DLD1 (cell line): ENCODE measurements around the gene KCNA2.

Experiments
- in situ Hi-C: cut with HindIII; loops from 2 replicates; pipeline ENCODE4 v1.10.0; 2017; ENCODE audit warnings: low sequenced_read_pairs

Gene KCNA2

DNA sequence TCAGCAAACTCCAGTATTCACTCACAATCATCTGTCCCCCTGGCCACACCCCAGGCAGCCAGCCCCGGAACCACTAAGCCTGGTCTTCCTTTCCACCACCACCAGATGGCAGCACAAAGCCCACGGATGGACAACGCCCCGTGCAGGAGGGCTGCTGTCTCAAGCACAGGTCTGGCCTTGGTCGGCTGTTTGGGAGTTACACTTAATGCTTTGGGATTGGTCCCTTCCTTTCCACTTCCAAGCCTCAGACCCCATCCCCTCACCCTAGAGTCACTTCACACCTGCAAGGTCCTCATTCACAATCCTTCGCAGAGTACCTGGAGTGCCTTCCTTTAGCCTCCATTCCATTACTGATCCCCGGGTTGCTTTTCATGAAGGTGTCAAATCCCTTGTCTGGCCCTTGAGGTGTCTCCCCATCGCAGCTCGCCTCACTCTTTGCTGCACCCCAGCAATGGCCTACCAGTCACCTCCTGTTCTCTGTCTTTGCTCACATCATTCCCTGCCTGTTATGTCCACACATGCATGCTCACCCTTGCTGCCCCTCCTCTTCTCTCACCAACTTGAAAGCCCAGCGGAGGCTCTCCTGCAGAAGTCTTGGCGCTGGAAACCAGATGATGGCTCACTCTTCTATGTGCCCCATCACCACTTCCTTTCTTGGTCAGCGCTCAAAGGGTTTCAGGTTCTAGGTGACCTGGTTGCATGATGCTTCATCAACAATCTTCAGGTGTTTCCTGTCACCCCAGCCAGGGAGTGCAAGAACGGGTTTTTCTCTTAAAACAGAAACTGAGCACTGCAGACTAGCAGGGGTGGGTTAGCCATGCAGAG is 24.9 kb upstream of the KCNA2 start:
- in situ Hi-C loops = no loop called here

GRCh38 chr1:110628323-110629105 is 22.4 kb upstream of the KCNA2 start:
- in situ Hi-C loops = no loop called here

DNA sequence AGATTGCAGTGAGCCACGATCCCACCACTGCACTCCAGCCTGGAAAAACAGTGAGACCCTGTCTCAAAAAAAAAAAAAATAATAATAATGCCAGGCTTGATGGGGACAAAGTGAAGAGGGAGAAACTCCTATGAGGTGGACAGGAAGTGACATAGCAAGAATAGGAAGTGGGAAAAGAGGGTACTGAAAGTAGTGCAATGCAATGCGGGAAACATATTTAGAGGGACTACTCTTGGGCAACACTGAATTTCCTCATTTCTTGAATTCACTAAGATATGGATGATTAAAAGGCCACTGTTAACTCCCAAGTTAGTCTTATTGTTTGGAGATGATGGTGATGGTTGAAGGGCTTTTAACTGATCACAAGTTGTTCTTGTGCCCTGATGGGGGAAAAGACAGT is 21.6 kb upstream of the KCNA2 start:
- in situ Hi-C loops = no loop called here

DNA sequence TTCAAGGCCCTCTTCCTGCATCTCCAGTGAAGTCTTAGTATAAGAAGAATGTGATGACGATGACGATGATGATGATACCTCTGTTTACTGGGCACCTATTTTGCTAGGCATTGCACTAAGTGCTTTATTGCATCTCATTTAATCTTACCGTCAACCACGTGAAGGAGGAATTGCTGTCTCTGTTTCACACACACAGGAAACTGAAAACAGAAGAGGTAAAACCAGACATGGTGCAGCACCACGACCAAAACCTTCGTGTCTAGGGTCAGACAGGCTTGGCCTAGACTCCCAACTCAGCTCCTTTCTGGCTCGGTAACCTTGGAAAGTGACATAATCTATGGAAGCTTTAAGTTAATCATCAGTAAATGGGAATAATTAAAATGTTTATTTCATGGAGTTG is 20.7 kb upstream of the KCNA2 start:
- in situ Hi-C loops = no loop called here

- in situ Hi-C loops = no loop called here
Measured at GRCh38 chr1:110620686-110621085, 14.5 kb upstream of the KCNA2 start.

- in situ Hi-C loops = no loop called here
Measured at GRCh38 chr1:110620250-110620615, 14.1 kb upstream of the KCNA2 start.

DNA sequence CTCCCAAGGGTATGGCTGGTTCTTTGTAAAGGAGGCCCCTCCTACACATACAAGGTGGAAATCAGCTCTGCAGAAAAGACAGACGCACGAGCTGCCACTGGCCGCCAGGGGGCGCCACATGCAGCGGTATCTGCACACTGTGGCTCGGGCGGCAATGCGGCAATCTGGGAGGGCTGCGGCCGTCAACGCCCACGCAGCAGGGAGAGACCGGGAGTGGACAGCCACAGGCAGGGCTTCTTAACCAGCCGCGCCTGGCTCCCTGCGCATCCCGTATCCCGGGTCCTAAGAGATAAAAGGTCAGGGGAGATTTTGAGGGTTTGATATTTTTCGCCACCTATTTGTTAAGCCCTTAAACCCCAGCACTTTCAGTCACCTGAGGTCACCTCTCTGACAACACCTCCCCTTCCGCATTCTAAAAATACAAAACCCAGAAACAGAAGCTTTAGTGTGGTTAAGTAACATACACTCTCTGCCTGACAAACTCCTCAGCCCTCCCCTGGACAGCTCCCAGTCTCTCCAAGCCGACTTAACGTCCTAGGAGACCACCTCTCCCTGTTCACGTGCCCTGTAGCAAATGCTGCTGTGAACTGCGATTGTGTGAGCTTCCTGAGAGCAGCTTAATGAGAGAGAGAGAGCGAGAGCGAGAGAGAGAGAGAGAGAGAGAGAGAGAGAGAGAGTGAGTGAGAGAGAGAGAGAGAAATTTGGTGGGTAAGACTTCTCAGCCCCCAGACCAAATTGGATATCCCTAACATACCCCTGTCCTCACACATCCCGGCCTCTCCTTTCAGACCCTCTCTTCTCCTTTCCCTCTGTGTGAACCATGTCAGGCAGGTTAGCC is 13.5 kb upstream of the KCNA2 start:
- in situ Hi-C loops = no loop called here

DNA sequence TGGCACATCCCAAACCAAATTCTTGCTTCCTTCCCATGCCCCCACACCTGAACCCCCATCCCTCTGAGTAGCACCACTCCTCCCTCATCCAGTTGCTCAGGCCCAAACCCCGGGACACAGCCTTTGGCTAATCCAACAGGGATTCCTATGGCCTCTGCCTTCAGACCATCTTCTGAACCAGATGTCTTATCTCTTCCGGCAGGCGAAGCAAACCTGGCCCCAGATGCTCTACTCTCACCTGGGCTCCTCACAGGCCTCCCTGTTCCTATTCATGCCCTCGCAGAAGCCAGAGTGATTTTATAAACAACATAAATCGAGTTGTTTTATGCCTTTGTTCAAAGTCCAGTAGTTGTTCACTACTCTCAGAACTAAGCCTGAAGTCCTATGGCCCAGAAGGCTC is 12.5 kb upstream of the KCNA2 start:
- in situ Hi-C loops = no loop called here

- in situ Hi-C loops = no loop called here
Measured at GRCh38 chr1:110617589-110617988, 11.4 kb upstream of the KCNA2 start.

DNA sequence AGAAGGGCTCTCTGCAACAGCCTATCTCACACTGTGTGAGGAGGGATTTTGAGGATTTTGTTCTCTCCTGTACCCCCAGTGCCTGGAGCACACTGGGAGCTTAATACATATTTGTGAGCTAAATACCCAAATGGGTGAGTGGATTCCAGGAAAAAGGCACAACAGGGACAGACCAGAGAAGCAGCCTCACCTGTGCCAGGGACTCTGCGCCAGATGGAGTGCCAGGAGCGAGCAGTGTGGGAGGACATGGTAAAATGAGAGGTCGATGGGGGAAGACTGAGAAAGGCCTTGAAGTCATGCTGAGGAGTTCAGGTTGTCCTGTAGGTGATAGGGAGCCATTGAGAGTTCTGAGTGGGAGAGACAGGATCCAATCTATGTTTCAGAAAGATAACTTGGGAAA is 11.0 kb upstream of the KCNA2 start:
- in situ Hi-C loops = no loop called here

DNA sequence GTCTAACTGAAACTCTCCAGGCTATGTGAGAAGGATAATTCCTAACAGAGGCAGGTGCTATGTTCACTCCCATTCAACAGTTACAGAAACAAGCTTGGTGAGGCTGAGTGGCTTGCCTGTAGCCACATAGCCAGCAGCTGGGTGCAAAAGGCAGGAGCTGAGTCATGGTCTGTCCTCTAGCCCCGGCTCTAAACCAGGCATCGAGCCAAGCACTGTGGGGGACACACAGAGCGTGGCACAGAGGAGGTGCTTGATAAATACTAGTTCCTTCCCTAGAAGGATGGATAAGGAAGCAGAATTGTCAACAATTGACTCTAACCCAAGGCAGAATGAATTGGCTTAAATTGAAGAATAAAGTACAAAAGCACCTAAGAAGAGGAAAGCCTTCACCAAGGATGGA is 10.4 kb upstream of the KCNA2 start:
- in situ Hi-C loops = no loop called here

GRCh38 chr1:110615548-110616130 is 9.5 kb upstream of the KCNA2 start:
- in situ Hi-C loops = no loop called here

GRCh38 chr1:110612060-110612745 is 6.0 kb upstream of the KCNA2 start:
- in situ Hi-C loops = no loop called here

- in situ Hi-C loops = no loop called here
Measured at GRCh38 chr1:110610696-110611286, 4.6 kb upstream of the KCNA2 start.

DNA sequence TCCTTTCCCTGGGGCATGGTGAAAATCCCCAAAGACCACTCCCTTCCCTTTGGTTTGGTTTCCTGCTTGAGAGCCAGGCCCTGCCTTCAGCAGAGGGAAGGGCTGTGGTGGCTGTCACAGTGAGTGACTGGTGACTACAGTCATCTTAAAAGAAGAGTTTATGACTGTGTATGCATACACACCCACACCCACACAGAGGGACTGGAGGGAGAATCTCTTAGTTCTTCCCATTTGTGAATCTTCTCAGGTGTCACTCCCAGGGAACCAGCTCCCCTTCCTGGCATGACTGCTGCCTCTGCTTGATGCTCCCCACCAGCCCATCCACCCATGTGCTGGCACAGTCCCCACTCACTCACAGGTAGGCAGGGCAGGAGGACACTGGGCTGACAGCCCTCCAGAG is 3.9 kb upstream of the KCNA2 start:
- in situ Hi-C loops = no loop called here

- in situ Hi-C loops = no loop called here
Measured at GRCh38 chr1:110608247-110608646, 2.1 kb upstream of the KCNA2 start.

DNA sequence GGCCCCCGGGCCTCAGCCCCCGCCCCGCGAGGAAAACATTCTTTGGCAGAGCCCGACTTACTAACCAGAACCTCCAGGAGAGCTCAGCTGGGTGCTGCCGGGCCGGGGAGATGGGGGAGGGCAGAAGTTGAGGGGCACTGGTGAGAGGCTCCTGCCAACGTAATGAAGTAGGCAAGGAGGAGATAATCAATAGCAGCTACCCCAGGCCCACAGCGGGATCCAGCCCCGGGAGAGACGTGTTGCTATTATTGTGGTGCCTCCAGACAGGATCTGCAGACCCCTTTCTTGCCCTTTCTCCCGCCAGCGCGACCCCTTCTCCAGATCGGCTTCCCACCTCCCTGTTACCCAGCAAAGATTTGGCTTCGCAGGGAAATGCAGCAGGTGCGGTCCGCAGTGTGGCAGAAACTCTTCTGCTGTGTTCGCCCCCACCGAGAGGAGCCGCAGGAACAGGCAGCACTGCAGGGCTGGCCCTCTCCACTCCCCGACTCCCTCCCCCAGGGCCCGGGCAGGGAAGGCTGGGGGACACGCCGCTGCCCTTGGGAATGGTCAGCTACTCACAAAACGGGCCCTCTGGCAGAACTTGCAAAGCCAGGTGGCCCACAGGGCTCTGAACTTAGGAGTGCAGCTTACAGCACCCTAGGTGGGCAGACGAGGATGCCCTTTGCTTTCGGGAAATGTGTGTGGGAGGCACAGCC is 1.5 kb upstream of the KCNA2 start:
- in situ Hi-C loops = no loop called here

GRCh38 chr1:110606657-110607535 is 738 bp upstream of the KCNA2 start:
- in situ Hi-C loops = no loop called here

GRCh38 chr1:110605446-110605845 is 712 bp downstream of the KCNA2 start:
- in situ Hi-C loops = no loop called here
